ENCODE results near the gene PAQR9.
A peak's percentile ranks its signal among the peaks of the same experiment; 100 is the strongest.

- TF ChIP-seq, protein P1, sequence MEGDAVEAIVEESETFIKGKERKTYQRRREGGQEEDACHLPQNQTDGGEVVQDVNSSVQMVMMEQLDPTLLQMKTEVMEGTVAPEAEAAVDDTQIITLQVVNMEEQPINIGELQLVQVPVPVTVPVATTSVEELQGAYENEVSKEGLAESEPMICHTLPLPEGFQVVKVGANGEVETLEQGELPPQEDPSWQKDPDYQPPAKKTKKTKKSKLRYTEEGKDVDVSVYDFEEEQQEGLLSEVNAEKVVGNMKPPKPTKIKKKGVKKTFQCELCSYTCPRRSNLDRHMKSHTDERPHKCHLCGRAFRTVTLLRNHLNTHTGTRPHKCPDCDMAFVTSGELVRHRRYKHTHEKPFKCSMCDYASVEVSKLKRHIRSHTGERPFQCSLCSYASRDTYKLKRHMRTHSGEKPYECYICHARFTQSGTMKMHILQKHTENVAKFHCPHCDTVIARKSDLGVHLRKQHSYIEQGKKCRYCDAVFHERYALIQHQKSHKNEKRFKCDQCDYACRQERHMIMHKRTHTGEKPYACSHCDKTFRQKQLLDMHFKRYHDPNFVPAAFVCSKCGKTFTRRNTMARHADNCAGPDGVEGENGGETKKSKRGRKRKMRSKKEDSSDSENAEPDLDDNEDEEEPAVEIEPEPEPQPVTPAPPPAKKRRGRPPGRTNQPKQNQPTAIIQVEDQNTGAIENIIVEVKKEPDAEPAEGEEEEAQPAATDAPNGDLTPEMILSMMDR (IDR thresholded peaks at IDR 0.05) = peak; percentile 12 to 78 (median 68)
- TF ChIP-seq POLR2A (IDR thresholded peaks at IDR 0.05) = no peak
Observed at GRCh38 chr3:142987080-142987700, 23.7 kb upstream of the PAQR9 start.
